Choroid plexus epithelial cell (primary cell): ENCODE data around the gene DCD.
"Not testable (repeated sequence)": the region's sequence is repeated elsewhere in the genome, so short reads cannot be mapped to it uniquely, and the experiment has no call there.

Experiments
- DNase-seq: peaks from one replicate; pipeline ENCODE4 v3.0.0-alpha.2; 2010; ENCODE audit warnings: low read depth
- H3K4me3 ChIP-seq: 2 replicates; pipeline ENCODE4 v1.5.1; 2011; ENCODE audit warnings: low read depth, mild to moderate bottlenecking, control low read depth, low read length, moderate library complexity
- CTCF ChIP-seq: conservative IDR thresholded peaks from 2 replicates; pipeline ENCODE4 v1.5.1; 2011; ENCODE audit warnings: low read depth, mild to moderate bottlenecking, control low read depth, inconsistent platforms, low read length, moderate library complexity

Gene DCD

GRCh38 chr12:54654926-54655325 lies 6.8 kb upstream of the DCD start:
- DNase-seq, result no peak
- no peak overlapping the region for H3K4me3 ChIP-seq
- no peak for TF ChIP-seq CTCF

- H3K4me3 ChIP-seq, result no peak overlapping the region
- TF ChIP-seq CTCF, result no peak
- no peak for DNase-seq
These were observed 4.9 kb upstream of the DCD start for GRCh38 chr12:54653025-54653424.

- TF ChIP-seq CTCF, result no peak
- no peak overlapping the region for H3K4me3 ChIP-seq
- DNase-seq, result no peak
These were observed 2.7 kb upstream of the DCD start for GRCh38 chr12:54650889-54651288.

- DNase-seq, result no peak
These were observed 2.2 kb upstream of the DCD start for GRCh38 chr12:54650409-54650808.

GRCh38 chr12:54649825-54650224 lies 1.7 kb upstream of the DCD start:
- H3K4me3 ChIP-seq, result no peak overlapping the region
- TF ChIP-seq CTCF, result no peak
- no peak for DNase-seq

More at GRCh38 chr12:54650409-54650808, 2.2 kb upstream of the DCD start:
- TF ChIP-seq CTCF, result no peak
- no peak overlapping the region for H3K4me3 ChIP-seq

GRCh38 chr12:54641554-54641953 lies 6.6 kb downstream of the DCD start:
- no peak overlapping the region for H3K4me3 ChIP-seq

GRCh38 chr12:54641089-54641488 lies 7.1 kb downstream of the DCD start:
- no peak for DNase-seq
- H3K4me3 ChIP-seq, result no peak overlapping the region
- no peak for TF ChIP-seq CTCF

More at GRCh38 chr12:54641554-54641953, 6.6 kb downstream of the DCD start:
- no peak for TF ChIP-seq CTCF
- no peak for DNase-seq

GRCh38 chr12:54639112-54639511 lies 9.1 kb downstream of the DCD start:
- not testable (repeated sequence) for DNase-seq, H3K4me3 ChIP-seq
